K562 (cell line): ENCODE data around the gene MYH7B. TPM values are rescaled to one million over a fixed set of nuclear protein-coding genes. Genes with fewer than 3 reads are reported as not detected.
A peak's percentile ranks its signal among the peaks of the same experiment; 100 is the strongest.

Source experiments
- FOXP4 ChIP-seq: sonication (generic); formaldehyde crosslinking; IDR thresholded peaks from 2 replicates; pipeline ENCODE4 v1.8.0; 2022; ENCODE audit warnings: mild to moderate bottlenecking, missing genetic modification reagents, borderline replicate concordance
- KLF16 ChIP-seq: IDR thresholded peaks from 2 replicates; pipeline ENCODE4 v1.6.1; 2016; ENCODE audit warnings: antibody characterized with exemption
- MBD1 ChIP-seq: fragments of 250-450 bp; sonication (Bioruptor Pico); IDR thresholded peaks from 2 replicates; pipeline ENCODE4 v1.8.0; 2022; ENCODE audit warnings: inconsistent platforms
- ZFP91 ChIP-seq: sonication (generic); formaldehyde crosslinking; IDR thresholded peaks from 2 replicates; pipeline ENCODE4 v1.8.0; 2022; ENCODE audit warnings: mild to moderate bottlenecking, missing genetic modification reagents
- ZNF277 ChIP-seq: fragments of 250-450 bp; sonication (Bioruptor Pico); IDR thresholded peaks from 2 replicates; pipeline ENCODE4 v1.8.0; 2022; ENCODE audit warnings: inconsistent platforms, mild to moderate bottlenecking, moderate library complexity, borderline replicate concordance
- ZNF347 ChIP-seq: fragments of 450-650 bp; formaldehyde crosslinking; IDR thresholded peaks from 2 replicates; pipeline ENCODE4 v1.4.0; 2020; ENCODE audit warnings: low read depth, mild to moderate bottlenecking, moderate library complexity
- ZNF395 ChIP-seq: fragments of 200-800 bp; sonication (Bioruptor generic); IDR thresholded peaks from 2 replicates; pipeline ENCODE4 v1.6.1; 2017; ENCODE audit warnings: missing genetic modification characterization, missing compliant biosample characterization
- ZNF609 ChIP-seq: sonication (generic); formaldehyde crosslinking; IDR thresholded peaks from 2 replicates; pipeline ENCODE4 v1.8.1; 2023; ENCODE audit warnings: missing genetic modification reagents, mild to moderate bottlenecking, borderline replicate concordance
- ZNF740 ChIP-seq, 3 experiments: fragments of 200-800 bp in 1 of 3; sonication (Bioruptor generic) in 1 of 3; sonication (generic) in 1 of 3; formaldehyde crosslinking in 1 of 3; IDR thresholded peaks; 2 replicates each; pipeline versions ENCODE4 v1.6.1 to v1.8.0; 2016 to 2022; ENCODE audit warnings: mild to moderate bottlenecking in 2 of 3, missing compliant biosample characterization in 2 of 3, missing genetic modification characterization in 2 of 3, missing genetic modification reagents in 1 of 3
- polyA plus RNA-seq, 8 experiments: library from polyadenylated mRNA; depleted of rRNA in 4 of 8; stranded (reverse) in 5 of 8; unstranded in 3 of 8; fragments of >200 nt; fragmentation: Nextera tagmentation in 2 of 8; fragmentation: Illumina TruSeq in 1 of 8; extraction: Ambion mirVana in 2 of 8; extraction: Trizol in 1 of 8; gene quantifications; 2 replicates each; pipeline versions ENCODE4 v1.2.1 to v1.2.3, GENCODE V29; 2011 to 2014; ENCODE audit warnings: inconsistent platforms in 1 of 8, missing spikeins in 1 of 8
- total RNA-seq, 7 experiments: library from RNA; depleted of rRNA in 6 of 7; stranded (reverse); fragments of >200 nt in 6 of 7; fragmentation: Illumina TruSeq in 2 of 7; extraction: Trizol in 2 of 7; gene quantifications; 2 replicates each; pipeline versions ENCODE4 v1.2.1 to v1.2.3, GENCODE V29; 2011 to 2021; ENCODE audit warnings: low replicate concordance in 1 of 7

Gene MYH7B
- total and polyA plus RNA-seq, 9 of the 15 experiments (the other 6 are each of a cell fraction or from before 2014, with no cell fraction given), result 0.07 to 0.34 (median 0.13) TPM; not detected in 3

GRCh38 chr20:34955231-34956040 lies at the start of gene MYH7B, which contains the start of gene GSS (continued):
- TF ChIP-seq ZFP91 (no peak), ZNF277 (CRISPR knock-in tag) (no peak), KLF16 (no peak), ZNF395 (peak; percentile 53; the same call in 1 of the 2 replicates), ZNF740 (CRISPR knock-in tag; IDR thresholded peaks at IDR 0.05) (peak; percentile 60; the same call in 1 of the 2 replicates), ZNF740 (tag; IDR thresholded peaks at IDR 0.05) (no peak), ZNF347 (no peak), ZNF609 (CRISPR knock-in tag) (no peak), MBD1 (CRISPR knock-in tag) (no peak), FOXP4 (CRISPR knock-in tag) (peak; percentile 47; the same call in 1 of the 2 replicates)
